Breast epithelium (tissue), 3 donors: Measurements from ENCODE around the gene ZCCHC14.

Source experiments
- POLR2AphosphoS5 ChIP-seq, 3 donors: sonication (generic); formaldehyde crosslinking; IDR thresholded peaks; one replicate each; pipeline ENCODE4 v1.6.1; 2017; ENCODE audit warnings: antibody characterized with exemption in 3 of 3
- TF ChIP-seq, protein P1 (sequence below), 3 donors: fragments of 450-650 bp; IDR thresholded peaks; one replicate each; pipeline ENCODE4 v1.5.1; 2016 to 2017; ENCODE audit warnings: antibody characterized with exemption in 3 of 3, mild to moderate bottlenecking in 3 of 3, moderate library complexity in 3 of 3

DNA sequence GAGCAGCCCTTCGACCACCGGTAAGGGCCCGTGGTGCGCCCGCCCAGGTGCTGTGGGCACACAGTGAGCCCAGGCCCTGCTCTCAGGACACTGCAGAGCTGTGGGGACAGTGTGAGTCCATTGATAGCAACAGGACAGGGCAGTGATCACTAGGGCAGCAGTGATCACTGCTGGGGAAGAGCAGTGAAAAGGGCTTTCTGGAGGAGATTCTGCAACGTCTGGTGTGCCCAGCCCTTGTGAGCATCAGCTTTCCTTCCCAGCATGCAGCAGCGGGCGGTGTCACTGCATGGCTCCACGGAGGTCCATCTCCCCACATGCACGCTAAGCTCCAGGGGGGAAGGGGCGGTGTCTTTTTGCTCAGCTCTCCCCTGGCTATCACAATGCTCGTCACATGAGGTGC is 68.6 kb downstream of the ZCCHC14 start:
- TF ChIP-seq, protein P1, sequence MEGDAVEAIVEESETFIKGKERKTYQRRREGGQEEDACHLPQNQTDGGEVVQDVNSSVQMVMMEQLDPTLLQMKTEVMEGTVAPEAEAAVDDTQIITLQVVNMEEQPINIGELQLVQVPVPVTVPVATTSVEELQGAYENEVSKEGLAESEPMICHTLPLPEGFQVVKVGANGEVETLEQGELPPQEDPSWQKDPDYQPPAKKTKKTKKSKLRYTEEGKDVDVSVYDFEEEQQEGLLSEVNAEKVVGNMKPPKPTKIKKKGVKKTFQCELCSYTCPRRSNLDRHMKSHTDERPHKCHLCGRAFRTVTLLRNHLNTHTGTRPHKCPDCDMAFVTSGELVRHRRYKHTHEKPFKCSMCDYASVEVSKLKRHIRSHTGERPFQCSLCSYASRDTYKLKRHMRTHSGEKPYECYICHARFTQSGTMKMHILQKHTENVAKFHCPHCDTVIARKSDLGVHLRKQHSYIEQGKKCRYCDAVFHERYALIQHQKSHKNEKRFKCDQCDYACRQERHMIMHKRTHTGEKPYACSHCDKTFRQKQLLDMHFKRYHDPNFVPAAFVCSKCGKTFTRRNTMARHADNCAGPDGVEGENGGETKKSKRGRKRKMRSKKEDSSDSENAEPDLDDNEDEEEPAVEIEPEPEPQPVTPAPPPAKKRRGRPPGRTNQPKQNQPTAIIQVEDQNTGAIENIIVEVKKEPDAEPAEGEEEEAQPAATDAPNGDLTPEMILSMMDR (IDR thresholded peaks at IDR 0.05) = no peak
- TF ChIP-seq POLR2AphosphoS5 (IDR thresholded peaks at IDR 0.05) = no peak
